IPS-20b (cell line): ENCODE measurements around the gene CDK6.

Experiments used
- H3K27ac ChIP-seq: one replicate; pipeline ENCODE4 v1.5.1; 2013; ENCODE audit warnings: low read length
- H3K27me3 ChIP-seq: 2 replicates; pipeline ENCODE4 v1.6.1; 2013; ENCODE audit warnings: mild to moderate bottlenecking, low read length, inconsistent platforms; ENCODE audit not compliant: insufficient read depth
- H3K36me3 ChIP-seq: 2 replicates; pipeline ENCODE4 v1.6.1; 2013; ENCODE audit warnings: low read depth, mild to moderate bottlenecking, inconsistent platforms, low read length, moderate library complexity; ENCODE audit not compliant: insufficient read depth
- H3K4me1 ChIP-seq: 2 replicates; pipeline ENCODE4 v1.6.1; 2013; ENCODE audit warnings: mild to moderate bottlenecking, control low read depth, inconsistent platforms, low read length, moderate library complexity; ENCODE audit not compliant: insufficient read depth
- H3K4me3 ChIP-seq: 2 replicates; pipeline ENCODE4 v1.5.1; 2013; ENCODE audit warnings: mild to moderate bottlenecking, low read length, inconsistent platforms
- H3K9ac ChIP-seq: 2 replicates; pipeline ENCODE4 v1.6.1; 2013; ENCODE audit warnings: low read depth, mild to moderate bottlenecking, inconsistent platforms, low read length, moderate library complexity
- H3K9me3 ChIP-seq: 2 replicates; pipeline ENCODE4 v1.6.1; 2013; ENCODE audit warnings: mild to moderate bottlenecking, low read depth, low read length, inconsistent platforms; ENCODE audit not compliant: insufficient read depth

The CDK6 gene

GRCh38 chr7:92843781-92844180, 7.4 kb upstream of the CDK6 start:
- Histone ChIP-seq H3K4me3 (no peak overlapping the region), H3K27me3 (peaks cover 16% of the 10 kb centered on the region; the same call in 1 of the 2 replicates), H3K36me3 (no peaks in the 10 kb centered on the region), H3K9me3 (no peaks in the 10 kb centered on the region), H3K27ac (no peak overlapping the region), H3K9ac (no peak overlapping the region), H3K4me1 (no peaks in the 10 kb centered on the region; the same call in 1 of the 2 replicates)

GRCh38 chr7:92843034-92843760, 6.8 kb upstream of the CDK6 start:
- Histone ChIP-seq H3K27me3 (peaks cover 22% of the 10 kb centered on the region), H3K4me3 (no peak overlapping the region), H3K4me1 (no peaks in the 10 kb centered on the region; the same call in 1 of the 2 replicates), H3K9ac (no peak overlapping the region), H3K9me3 (no peaks in the 10 kb centered on the region), H3K27ac (no peak overlapping the region), H3K36me3 (no peaks in the 10 kb centered on the region)

DNA sequence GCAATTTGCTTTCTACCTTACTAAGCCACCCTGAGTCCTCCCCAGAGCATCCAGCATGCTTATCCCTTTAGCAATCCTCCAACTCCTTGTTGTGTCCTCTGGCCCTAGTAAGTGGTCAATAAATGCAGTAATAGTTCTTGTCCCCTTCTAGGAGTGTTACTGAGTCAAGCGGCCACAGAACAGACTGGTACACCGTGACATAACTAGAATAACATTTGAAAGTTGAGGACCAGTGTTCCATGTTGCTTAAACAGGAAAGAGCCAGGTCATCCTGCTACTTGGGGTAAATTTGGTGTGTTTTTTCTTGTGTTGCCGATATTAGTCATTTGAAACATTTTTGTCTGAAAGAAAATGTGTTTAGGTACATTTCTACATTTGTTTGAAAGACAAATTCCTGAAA, 4.8 kb upstream of the CDK6 start:
- no peaks in the 10 kb centered on the region for H3K36me3 ChIP-seq
- no peaks in the 10 kb centered on the region for H3K9me3 ChIP-seq
- H3K27me3 ChIP-seq = peaks cover 36% of the 10 kb centered on the region
- H3K4me1 ChIP-seq = peaks cover 3% of the 10 kb centered on the region; the same call in 1 of the 2 replicates
- H3K4me3 ChIP-seq = no peak overlapping the region
- H3K27ac ChIP-seq = no peak overlapping the region
- H3K9ac ChIP-seq = no peak overlapping the region

DNA sequence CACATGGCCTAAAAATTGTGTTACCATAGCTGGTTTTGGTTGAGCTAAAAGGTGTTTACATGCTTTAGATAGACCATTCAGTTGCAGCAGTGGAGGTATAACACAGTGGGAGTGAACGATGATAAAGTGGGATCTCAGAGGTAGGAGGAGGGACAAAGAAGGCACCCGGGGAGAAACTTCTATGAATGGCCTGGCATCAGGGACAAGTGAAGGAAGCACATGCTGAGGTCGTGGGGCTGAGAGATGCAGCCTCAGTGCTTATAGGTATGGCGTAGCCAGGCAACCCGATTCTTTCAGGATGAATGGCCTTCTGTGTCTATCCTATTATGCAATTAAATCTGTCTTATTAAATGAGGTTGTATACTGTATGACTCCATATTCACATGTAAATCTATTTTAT, 3.9 kb upstream of the CDK6 start:
- Histone ChIP-seq H3K9ac (no peak overlapping the region), H3K27me3 (peaks cover 43% of the 10 kb centered on the region), H3K4me3 (no peak overlapping the region), H3K9me3 (no peaks in the 10 kb centered on the region), H3K4me1 (peaks cover 3% of the 10 kb centered on the region; the same call in 1 of the 2 replicates), H3K36me3 (no peaks in the 10 kb centered on the region), H3K27ac (no peak overlapping the region)

GRCh38 chr7:92839901-92840300, 3.5 kb upstream of the CDK6 start:
- peaks cover 3% of the 10 kb centered on the region; the same call in 1 of the 2 replicates for H3K4me1 ChIP-seq
- no peak overlapping the region for H3K27ac ChIP-seq
- no peak overlapping the region for H3K4me3 ChIP-seq
- no peaks in the 10 kb centered on the region for H3K9me3 ChIP-seq
- no peaks in the 10 kb centered on the region for H3K36me3 ChIP-seq
- no peak overlapping the region for H3K9ac ChIP-seq
- H3K27me3 ChIP-seq = peaks cover 44% of the 10 kb centered on the region

DNA sequence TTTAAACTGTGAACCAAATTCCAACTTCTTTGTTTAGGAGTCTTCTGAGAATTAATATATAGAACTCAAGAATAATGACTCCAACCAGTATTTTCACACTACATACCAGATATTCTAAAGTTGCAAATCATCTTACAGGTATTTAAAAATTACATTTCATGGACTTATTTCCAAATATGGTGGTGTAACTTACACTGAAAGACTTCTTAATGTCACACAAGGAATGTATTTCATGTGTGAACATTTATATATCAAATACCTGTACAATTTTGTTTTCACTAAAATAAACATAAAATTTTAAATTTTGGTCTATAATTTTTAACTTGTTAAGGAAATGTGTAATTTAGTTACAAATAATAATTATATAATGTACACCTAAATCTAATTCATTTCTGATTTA, 2.6 kb upstream of the CDK6 start:
- Histone ChIP-seq H3K27me3 (peaks cover 54% of the 10 kb centered on the region), H3K4me1 (peaks cover 3% of the 10 kb centered on the region; the same call in 1 of the 2 replicates), H3K4me3 (no peak overlapping the region), H3K9me3 (no peaks in the 10 kb centered on the region), H3K36me3 (no peaks in the 10 kb centered on the region), H3K27ac (no peak overlapping the region), H3K9ac (no peak overlapping the region)

DNA sequence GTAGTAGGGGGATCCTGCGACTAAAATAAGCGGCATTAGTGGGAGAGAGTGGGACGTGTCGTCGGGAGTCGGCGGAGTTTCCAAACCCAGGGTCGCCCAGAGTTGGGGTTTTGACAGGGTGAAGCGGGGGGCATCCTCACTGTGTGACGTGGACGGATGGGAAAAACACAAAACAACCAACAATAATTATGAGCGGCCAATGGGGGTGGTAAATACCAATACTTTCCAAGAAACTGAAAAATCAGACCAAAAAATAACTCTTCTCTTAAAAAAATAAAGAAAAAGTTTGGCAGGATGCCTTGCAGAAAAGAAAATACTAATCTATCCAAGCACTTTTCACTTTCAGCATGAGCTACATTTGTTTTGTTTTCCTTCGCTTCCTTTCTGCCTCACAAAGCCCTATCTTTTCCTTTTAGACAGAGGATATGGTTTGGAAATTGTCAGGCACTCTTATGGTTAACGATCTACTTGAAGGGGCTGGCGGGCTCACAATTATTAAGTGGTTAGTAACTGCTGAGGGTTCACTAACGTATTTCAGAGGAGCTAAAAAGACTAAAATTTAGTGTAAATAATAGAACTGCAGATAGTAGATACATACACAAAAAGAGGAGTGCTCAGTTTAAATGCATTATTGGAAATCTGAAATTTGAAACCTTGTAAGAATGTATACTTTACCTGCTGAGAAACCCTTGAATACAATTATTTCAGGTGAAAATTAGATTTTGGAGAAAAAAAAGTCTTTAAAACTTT, 802 bp upstream of the CDK6 start:
- Histone ChIP-seq H3K27me3 (peaks cover 58% of the 10 kb centered on the region), H3K27ac (no peak overlapping the region), H3K4me3 (peak overlapping the region; percentile 77), H3K4me1 (peaks cover 6% of the 10 kb centered on the region; the same call in 1 of the 2 replicates), H3K9me3 (no peaks in the 10 kb centered on the region), H3K36me3 (no peaks in the 10 kb centered on the region), H3K9ac (no peak overlapping the region)

- H3K27ac ChIP-seq = no peak overlapping the region
- H3K4me1 ChIP-seq = peaks cover 14% of the 10 kb centered on the region; the same call in 1 of the 2 replicates
- H3K9me3 ChIP-seq = no peaks in the 10 kb centered on the region
- H3K27me3 ChIP-seq = peaks cover 50% of the 10 kb centered on the region
- H3K36me3 ChIP-seq = no peaks in the 10 kb centered on the region
- peak overlapping the region; percentile 77 for H3K4me3 ChIP-seq
- H3K9ac ChIP-seq = peak overlapping the region; percentile 43; the same call in 1 of the 2 replicates
Observed at GRCh38 chr7:92835851-92836488, 403 bp downstream of the CDK6 start.

- no peaks in the 10 kb centered on the region for H3K36me3 ChIP-seq
- H3K4me3 ChIP-seq = peak overlapping the region; percentile 77
- no peaks in the 10 kb centered on the region for H3K9me3 ChIP-seq
- peak overlapping the region; percentile 76; the same call in 1 of the 2 replicates for H3K9ac ChIP-seq
- peaks cover 20% of the 10 kb centered on the region for H3K4me1 ChIP-seq
- no peak overlapping the region for H3K27ac ChIP-seq
- H3K27me3 ChIP-seq = peaks cover 50% of the 10 kb centered on the region
Observed at GRCh38 chr7:92835261-92835850, 1.0 kb downstream of the CDK6 start.

DNA sequence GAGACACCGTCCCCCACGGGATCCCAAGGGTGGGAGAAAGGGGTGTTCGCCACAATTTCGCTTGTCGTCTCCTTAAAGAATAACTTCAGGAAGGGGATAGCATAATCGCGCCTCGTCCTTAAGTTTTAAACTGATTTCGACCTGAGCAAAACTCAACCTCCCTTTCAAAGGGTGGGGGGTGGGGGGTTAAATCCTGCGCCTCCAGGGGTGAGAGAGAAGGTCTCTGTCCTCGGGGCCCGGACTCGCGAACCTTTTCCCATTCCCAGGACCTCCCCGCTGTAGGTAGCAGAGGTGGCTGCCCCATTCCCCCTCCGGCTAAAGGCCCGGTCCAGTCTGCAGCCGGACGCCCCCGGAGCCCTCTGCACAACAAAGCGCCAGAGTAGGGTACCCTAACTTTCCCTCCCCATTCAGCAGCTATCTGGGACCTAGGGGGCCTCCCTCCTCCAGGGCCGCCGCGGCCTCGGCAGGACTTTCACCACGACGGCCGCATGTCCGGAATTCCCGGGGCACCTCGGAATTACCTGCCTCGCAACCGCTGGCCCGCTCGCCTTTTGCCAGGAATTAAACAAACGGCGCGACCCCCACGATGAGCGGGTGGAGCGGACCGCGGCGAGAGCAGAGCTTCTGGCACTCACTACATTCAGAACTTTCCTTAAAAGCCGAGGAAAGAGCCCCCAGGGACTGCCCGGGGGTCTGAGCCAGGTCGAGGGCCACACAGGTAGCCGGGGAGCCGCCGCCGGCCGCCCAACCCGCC, 1.7 kb downstream of the CDK6 start:
- no peak overlapping the region for H3K27ac ChIP-seq
- peaks cover 27% of the 10 kb centered on the region for H3K4me1 ChIP-seq

More for the DNA sequence above, 1.7 kb downstream of the CDK6 start:
- H3K36me3 ChIP-seq = no peaks in the 10 kb centered on the region
- H3K9me3 ChIP-seq = no peaks in the 10 kb centered on the region
- peak overlapping the region; percentile 76; the same call in 1 of the 2 replicates for H3K9ac ChIP-seq
- H3K27me3 ChIP-seq = peaks cover 48% of the 10 kb centered on the region
- peak overlapping the region; percentile 77 for H3K4me3 ChIP-seq
